T-cell (primary cell): ENCODE data around the gene PPIA. TPM values are rescaled to one million over a fixed set of nuclear protein-coding genes. Genes with fewer than 3 reads are reported as not detected.
"Not testable (repeated sequence)": the region's sequence is repeated elsewhere in the genome, so short reads cannot be mapped to it uniquely, and the experiment has no call there.

Source experiments
- ATAC-seq, 4 experiments: fragments of 200-7000 bp in 3 of 4; fragments of 150-1000 bp in 1 of 4; cut with Tn5 transposase; replicated peaks in 1 of 4; 1 replicate in 3 of 4; 2 replicates in 1 of 4; pipeline ENCODE4 v1.10.0; 2021; ENCODE audit warnings: moderate library complexity in 3 of 4, mild to moderate bottlenecking in 2 of 4, moderate number of reproducible peaks in 1 of 4
- CTCF ChIA-PET, 2 donors: fragments of 300-600 bp; sonication (Branson Sonifier 250); formaldehyde crosslinking; loops; one replicate each; lab custom pipeline; 2022; ENCODE audit warnings: antibody characterized with exemption in 2 of 2; lab: Charles Lee
- POLR2A ChIA-PET, 2 donors: fragments of 300-600 bp; sonication (Branson Sonifier 250); formaldehyde crosslinking; loops; one replicate each; lab custom pipeline; 2022; ENCODE audit warnings: antibody characterized with exemption in 2 of 2; lab: Charles Lee
- DNase-seq, 35 experiments: peaks; one replicate each; pipeline versions ENCODE4 v3.0.0 to v3.0.0-alpha.2; 2013 to 2023
- H3K27ac ChIP-seq: one replicate; pipeline ENCODE4 v1.5.1; 2013; ENCODE audit warnings: low read length
- H3K27me3 ChIP-seq, 2 experiments: replicated peaks in 1 of 2; 1 replicate in 1 of 2; 2 replicates in 1 of 2; pipeline versions ENCODE4 v1.6.1 to v1.7.0; 2013; ENCODE audit warnings: low read length in 1 of 2, mixed read lengths in 1 of 2; ENCODE audit not compliant: control insufficient read depth in 2 of 2, insufficient read depth in 2 of 2; ENCODE audit errors: extremely low read depth in 1 of 2
- H3K36me3 ChIP-seq, 2 donors: 1 replicate in 1 of 2; 2 replicates in 1 of 2; pipeline versions ENCODE4 v1.6.1 to v1.7.0; 2013; ENCODE audit warnings: low read length in 1 of 2; ENCODE audit not compliant: control insufficient read depth in 2 of 2, insufficient read depth in 1 of 2; ENCODE audit errors: extremely low read depth in 1 of 2
- H3K4me1 ChIP-seq, 2 experiments: 1 replicate in 1 of 2; 2 replicates in 1 of 2; pipeline versions ENCODE4 v1.6.1 to v1.7.0; 2013; ENCODE audit warnings: low read length in 2 of 2, mixed read lengths in 1 of 2; ENCODE audit not compliant: insufficient read depth in 2 of 2, control insufficient read depth in 1 of 2; ENCODE audit errors: extremely low read depth in 1 of 2
- H3K4me3 ChIP-seq, 2 donors: 1 replicate in 1 of 2; 2 replicates in 1 of 2; pipeline versions ENCODE4 v1.5.1 to v1.7.0; 2013; ENCODE audit warnings: mild to moderate bottlenecking in 2 of 2, low read length in 1 of 2, moderate library complexity in 1 of 2; ENCODE audit not compliant: control insufficient read depth in 1 of 2; ENCODE audit errors: extremely low read depth in 1 of 2
- H3K9me3 ChIP-seq: 2 replicates; pipeline ENCODE4 v1.7.0; 2013
- H3K27ac Mint-ChIP-seq, 2 donors: one replicate each; pipeline ENCODE4 v1.8.0; 2020 to 2021; ENCODE audit warnings: mild to moderate bottlenecking in 2 of 2, mixed read lengths in 2 of 2
- H3K27me3 Mint-ChIP-seq, 2 donors: one replicate each; pipeline ENCODE4 v1.8.0; 2021 to 2022; ENCODE audit warnings: mixed read lengths in 2 of 2
- H3K36me3 Mint-ChIP-seq: one replicate; pipeline ENCODE4 v1.8.0; 2021; ENCODE audit warnings: mixed read lengths
- H3K4me1 Mint-ChIP-seq, 3 donors: one replicate each; pipeline ENCODE4 v1.8.0; 2020 to 2022; ENCODE audit warnings: mixed read lengths in 3 of 3, mild to moderate bottlenecking in 1 of 3
- H3K4me3 Mint-ChIP-seq, 3 donors: one replicate each; pipeline ENCODE4 v1.8.0; 2020 to 2022; ENCODE audit warnings: mild to moderate bottlenecking in 3 of 3, mixed read lengths in 3 of 3, moderate library complexity in 3 of 3
- H3K9me3 Mint-ChIP-seq, 3 donors: one replicate each; pipeline ENCODE4 v1.8.0; 2020 to 2022; ENCODE audit warnings: mixed read lengths in 3 of 3
- WGBS: methylation state at CpG from one replicate; pipeline ENCODE4 v1.1.5; 2013; ENCODE audit warnings: missing lambda C conversion rate; ENCODE audit not compliant: insufficient coverage; 5-methylcytosine and 5-hydroxymethylcytosine counted together
- total RNA-seq, 35 experiments: library from RNA in 6 of 35; stranded (reverse) in 6 of 35; fragments of 120-200 nt in 1 of 35; gene quantifications; one replicate each; pipeline versions ENCODE4 v1.2.1 to v1.2.4 and lab custom pipeline; 2013 to 2026

The PPIA gene
- total RNA-seq, 5 donors from 2014 or later (not counting 1 experiment from before 2014, with no cell fraction given), result 673 to 863 (median 774) TPM

DNA sequence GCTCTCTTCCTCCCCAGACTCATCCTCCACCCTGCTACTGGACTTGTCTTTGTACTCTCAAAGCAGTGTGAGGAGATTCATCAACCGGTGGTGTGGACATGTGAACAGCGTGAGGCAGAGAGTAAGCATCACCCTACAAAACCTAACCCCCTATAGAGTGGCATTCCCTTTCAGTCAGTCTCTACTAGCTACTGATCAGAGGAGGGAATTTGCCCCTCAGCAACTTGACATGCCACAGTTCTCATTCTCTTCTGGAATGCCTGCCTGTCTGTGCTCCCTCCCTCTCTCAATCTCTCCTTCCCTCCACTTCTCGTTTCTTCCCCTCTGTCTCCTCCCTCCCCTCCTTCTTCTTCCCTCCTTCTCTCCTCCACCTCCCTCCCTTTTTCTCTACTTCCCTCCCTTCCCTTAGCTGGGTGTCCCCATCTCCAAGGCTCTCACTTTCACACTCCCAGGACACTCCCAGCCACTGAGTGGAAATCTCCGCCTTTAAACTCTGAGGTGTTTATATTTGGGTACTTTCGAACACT is 26.8 kb downstream of the PPIA start:
- H3K27ac Mint-ChIP-seq, result peak overlapping the region in 1 of 2 donors; percentile 13
- 93% methylated on average over 3 of the region's 5 CpGs for WGBS
- H3K4me1 Mint-ChIP-seq, result peaks cover 8 to 9% (median 8%) of the 10 kb centered on the region in 3 donors
- Histone ChIP-seq H3K36me3 (peaks cover 2 to 16% of the 10 kb centered on the region in 2 donors), H3K9me3 (no peaks in the 10 kb centered on the region), H3K27me3 (no peaks in the 10 kb centered on the region), H3K4me1 (no peaks in the 10 kb centered on the region), H3K27ac (no peak overlapping the region), H3K4me3 (no peak overlapping the region)
- ChIA-PET CTCF (interaction anchor here in 1 of 2 donors (0.5 kb wide), 1 partner anchor 61 kb away, joined by 3 read pairs; no protein-coding TSS in a partner anchor), POLR2A (interaction anchor here (0.5 to 1.2 kb wide), 3 partner anchors 75 to 178 kb away, joined by 3 read pairs; no protein-coding TSS in a partner anchor)
- DNase-seq (no peak), ATAC-seq (no peak)
- no peak overlapping the region for H3K4me3 Mint-ChIP-seq
- H3K9me3 Mint-ChIP-seq, result no peaks in the 10 kb centered on the region
- H3K27me3 Mint-ChIP-seq, result no peaks in the 10 kb centered on the region
- peaks cover 2% of the 10 kb centered on the region for H3K36me3 Mint-ChIP-seq

DNA sequence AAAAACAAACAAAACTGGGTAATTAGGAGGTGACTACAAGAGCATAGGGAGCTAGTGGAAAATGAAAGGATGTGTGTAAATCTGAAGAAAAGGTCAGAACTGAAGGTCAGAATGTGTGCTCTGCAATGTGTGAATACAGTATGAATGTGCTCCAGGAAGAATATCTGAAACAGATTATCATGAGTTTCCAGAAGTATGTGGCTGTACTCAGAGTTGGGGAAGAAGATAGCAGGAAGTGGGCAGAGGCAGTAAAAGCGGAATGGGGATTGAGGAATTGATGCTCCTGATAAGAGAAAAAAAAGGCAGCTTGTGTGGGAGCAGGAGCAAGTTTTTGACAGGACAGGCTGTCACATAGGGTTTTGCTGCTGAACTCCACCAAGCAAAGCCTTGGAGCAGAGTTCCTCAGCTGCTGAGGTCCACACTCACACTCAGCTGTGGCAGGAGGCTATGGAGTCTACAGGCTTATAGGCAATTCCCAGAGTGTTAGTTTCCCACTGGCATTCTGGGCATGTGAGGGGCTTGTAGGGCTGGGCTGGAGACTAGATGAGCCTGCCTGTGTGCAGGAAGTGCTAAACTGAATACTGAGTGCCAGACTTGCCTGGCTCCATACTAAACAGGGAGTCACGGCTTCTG is 28.5 kb downstream of the PPIA start:
- peaks cover 6 to 31% of the 10 kb centered on the region in 2 donors for H3K36me3 ChIP-seq
- H3K36me3 Mint-ChIP-seq, result peaks cover 7% of the 10 kb centered on the region
- no peaks in the 10 kb centered on the region for H3K9me3 Mint-ChIP-seq
- ChIA-PET POLR2A (no interaction called here), CTCF (interaction anchor here in 1 of 2 donors (0.6 kb wide), 1 partner anchor 23 kb away, joined by 3 read pairs; no protein-coding TSS in a partner anchor)
- H3K4me3 Mint-ChIP-seq, result no peak overlapping the region
- no peaks in the 10 kb centered on the region for H3K4me1 ChIP-seq
- WGBS, result 80% methylated on average over 1 of the region's 2 CpGs
- DNase-seq, result no peak
- H3K27ac Mint-ChIP-seq, result peak overlapping the region; percentile 47 to 53
- no peak overlapping the region for H3K4me3 ChIP-seq
- ATAC-seq, result peak in 1 of 4 experiments; percentile 17
- peak overlapping the region; percentile 20 for H3K27ac ChIP-seq
- H3K9me3 ChIP-seq, result no peaks in the 10 kb centered on the region
- H3K27me3 ChIP-seq, result no peaks in the 10 kb centered on the region
- H3K4me1 Mint-ChIP-seq, result peaks cover 8 to 9% (median 8%) of the 10 kb centered on the region in 3 donors
- H3K27me3 Mint-ChIP-seq, result no peaks in the 10 kb centered on the region

DNA sequence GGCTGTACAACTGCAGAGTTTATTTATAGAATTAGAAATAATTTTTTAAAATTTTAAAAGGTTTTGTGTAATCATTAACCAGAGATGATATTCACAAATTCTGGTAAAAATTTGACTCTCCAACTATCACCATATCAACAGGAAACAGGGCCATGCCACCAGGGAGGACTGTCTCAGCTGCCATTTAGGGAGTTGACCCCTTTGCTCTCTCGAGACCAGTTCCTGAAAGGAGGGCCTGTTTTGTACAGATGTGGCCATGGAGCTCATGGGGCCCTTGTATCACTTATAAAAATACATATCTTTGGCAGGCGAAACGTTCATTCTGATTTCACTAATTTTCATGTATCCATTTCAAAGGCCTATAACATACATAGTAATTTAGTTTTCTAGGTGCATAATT is 31.1 kb downstream of the PPIA start:
- ATAC-seq (no peak), DNase-seq (no peak)
- no peak overlapping the region for H3K4me3 ChIP-seq
- no peaks in the 10 kb centered on the region for H3K27me3 ChIP-seq
- Mint-ChIP-seq H3K36me3 (peaks cover 14% of the 10 kb centered on the region), H3K27me3 (no peaks in the 10 kb centered on the region), H3K9me3 (no peaks in the 10 kb centered on the region), H3K4me3 (no peak overlapping the region), H3K4me1 (peaks cover 3 to 8% (median 4%) of the 10 kb centered on the region in 3 donors), H3K27ac (peak overlapping the region; percentile 49 to 66)
- CTCF ChIA-PET, result interaction anchor here in 1 of 2 donors (0.6 kb wide), 1 partner anchor 93 kb away, joined by 3 read pairs; no protein-coding TSS in a partner anchor
- no peaks in the 10 kb centered on the region for H3K9me3 ChIP-seq
- peaks cover 9 to 43% of the 10 kb centered on the region in 2 donors for H3K36me3 ChIP-seq
- no peaks in the 10 kb centered on the region for H3K4me1 ChIP-seq
- POLR2A ChIA-PET, result interaction anchor here in 1 of 2 donors (0.6 kb wide), 1 partner anchor 10 kb away, joined by 3 read pairs; no protein-coding TSS in a partner anchor
- WGBS, result no CpG with 5 or more reads among the region's 3 CpGs
- no peak overlapping the region for H3K27ac ChIP-seq

DNA sequence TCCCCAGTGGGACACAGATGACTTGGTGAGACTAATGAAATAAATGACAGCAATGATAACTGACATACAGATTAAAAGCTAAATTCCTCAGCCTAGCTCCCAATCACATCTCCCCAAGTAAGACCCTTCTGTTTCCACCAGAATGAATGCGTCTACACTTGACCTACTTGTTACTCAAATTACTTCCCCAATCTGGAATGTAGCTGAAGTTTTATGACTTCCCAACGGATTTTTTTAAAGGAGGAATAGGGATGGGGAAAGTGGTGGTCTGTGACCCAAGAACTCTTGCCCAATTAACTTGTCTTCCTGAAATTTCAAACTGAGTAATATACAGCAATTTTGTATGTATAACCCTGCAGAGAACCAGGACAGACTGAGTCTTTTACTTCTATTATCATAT is 42.3 kb downstream of the PPIA start:
- Mint-ChIP-seq H3K4me1 (peaks cover 23 to 28% (median 24%) of the 10 kb centered on the region in 3 donors), H3K9me3 (no peaks in the 10 kb centered on the region), H3K36me3 (peaks cover 43% of the 10 kb centered on the region), H3K27me3 (no peaks in the 10 kb centered on the region), H3K4me3 (no peak overlapping the region), H3K27ac (no peak overlapping the region)
- H3K4me3 ChIP-seq, result no peak overlapping the region
- WGBS, result no CpG with 5 or more reads among the region's 2 CpGs
- no peaks in the 10 kb centered on the region for H3K4me1 ChIP-seq
- H3K27me3 ChIP-seq, result no peaks in the 10 kb centered on the region
- ChIA-PET CTCF (interaction anchor here in 1 of 2 donors (0.5 kb wide), 1 partner anchor 21 kb away, joined by 3 read pairs; no protein-coding TSS in a partner anchor), POLR2A (interaction anchor here (0.6 kb wide), 2 partner anchors 38 to 65 kb away, joined by 3 to 5 read pairs; no protein-coding TSS in a partner anchor)
- no peaks in the 10 kb centered on the region for H3K9me3 ChIP-seq
- no peak for DNase-seq
- H3K27ac ChIP-seq, result no peak overlapping the region
- peaks cover 0 to 63% of the 10 kb centered on the region in 2 donors for H3K36me3 ChIP-seq
- ATAC-seq, result no peak

DNA sequence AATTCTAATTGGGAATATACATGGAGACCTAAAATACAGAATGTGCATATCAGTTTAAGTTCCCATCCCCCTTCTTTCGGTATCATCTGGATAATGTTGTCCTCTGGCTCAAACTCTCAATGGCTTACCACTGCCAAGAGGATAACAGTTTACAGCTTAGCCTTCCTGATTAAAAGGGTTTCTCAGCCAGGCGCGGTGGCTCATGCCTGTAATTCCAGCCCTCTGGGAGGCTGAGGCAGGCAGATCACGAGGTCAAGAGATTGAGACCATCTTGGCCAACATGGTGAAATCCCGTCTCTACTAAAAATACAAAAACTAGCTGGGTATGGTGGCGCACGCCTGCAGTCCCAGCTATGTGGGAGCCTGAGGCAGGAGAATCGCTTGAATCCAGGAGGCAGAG is 46.2 kb downstream of the PPIA start:
- CTCF ChIA-PET, H3K9me3 Mint-ChIP-seq, DNase-seq, H3K27ac ChIP-seq, ATAC-seq, H3K9me3 ChIP-seq, H3K27me3 Mint-ChIP-seq, H3K27me3 ChIP-seq, H3K4me3 Mint-ChIP-seq, H3K4me3 ChIP-seq, H3K27ac Mint-ChIP-seq: not testable (repeated sequence)
- Histone ChIP-seq H3K36me3 (peaks cover 0 to 35% of the 10 kb centered on the region in 2 donors), H3K4me1 (peaks cover 3 to 14% of the 10 kb centered on the region in 2 experiments)
- POLR2A ChIA-PET, result interaction anchor here (0.6 to 0.7 kb wide), 3 partner anchors 16 to 224 kb away, joined by 8 to 10 read pairs (median 10); no protein-coding TSS in a partner anchor
- Mint-ChIP-seq H3K36me3 (peaks cover 31% of the 10 kb centered on the region), H3K4me1 (peaks cover 48 to 57% (median 53%) of the 10 kb centered on the region in 3 donors)
- WGBS, result no CpG with 5 or more reads among the region's 8 CpGs

DNA sequence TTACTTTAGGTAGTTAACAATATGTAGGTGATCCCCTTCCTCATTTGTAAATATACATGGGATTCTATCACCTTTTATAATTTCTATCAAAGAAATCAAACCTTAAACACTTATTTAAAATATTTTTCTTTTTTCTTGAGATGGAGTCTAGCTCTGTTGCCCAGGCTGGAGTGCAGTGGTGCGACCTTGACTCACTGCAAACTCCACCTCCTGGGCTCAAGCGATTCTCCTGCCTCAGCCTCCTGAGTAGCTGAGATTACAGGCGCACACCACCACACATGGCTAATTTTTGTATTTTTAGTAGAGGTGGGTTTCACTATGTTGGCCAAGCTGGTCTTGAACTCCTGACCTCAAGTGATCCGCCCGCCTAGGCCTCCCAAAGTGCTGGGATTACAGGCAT is 47.0 kb downstream of the PPIA start:
- Histone ChIP-seq H3K4me1 (peaks cover 5 to 14% of the 10 kb centered on the region in 2 experiments), H3K36me3 (peaks cover 0 to 32% of the 10 kb centered on the region in 2 donors)
- not testable (repeated sequence) for H3K4me3 ChIP-seq, DNase-seq, H3K9me3 Mint-ChIP-seq, H3K27ac ChIP-seq, H3K27ac Mint-ChIP-seq, H3K27me3 ChIP-seq, H3K9me3 ChIP-seq, ATAC-seq, H3K27me3 Mint-ChIP-seq, H3K4me3 Mint-ChIP-seq
- CTCF ChIA-PET, result interaction anchor here in 1 of 2 donors (0.6 kb wide), 1 partner anchor 155 kb away, joined by 5 read pairs; no protein-coding TSS in a partner anchor
- WGBS, result no CpG with 5 or more reads among the region's 5 CpGs
- peaks cover 51 to 57% (median 52%) of the 10 kb centered on the region in 3 donors for H3K4me1 Mint-ChIP-seq
- POLR2A ChIA-PET, result interaction anchor here in 1 of 2 donors (0.7 kb wide), 2 partner anchors 70 to 93 kb away, joined by 4 to 7 read pairs; no protein-coding TSS in a partner anchor
- peaks cover 29% of the 10 kb centered on the region for H3K36me3 Mint-ChIP-seq
